MM.1S (cell line): ENCODE results near the gene WDR48.

Source experiments
- DNase-seq: peaks from one replicate; pipeline ENCODE4 v3.0.0-alpha.2; 2015
- H2AFZ ChIP-seq: fragments of 300-600 bp; sonication (generic); 2 replicates; pipeline ENCODE4 v1.6.0; 2016; ENCODE audit warnings: antibody characterized with exemption, low read length
- H3F3A ChIP-seq: fragments of 300-600 bp; sonication (generic); 2 replicates; pipeline ENCODE4 v1.6.1; 2016; ENCODE audit warnings: mild to moderate bottlenecking, antibody characterized with exemption, low read length, moderate library complexity, mixed read lengths; ENCODE audit not compliant: insufficient read depth
- H3K27ac ChIP-seq: fragments of 300-600 bp; sonication (generic); 2 replicates; pipeline ENCODE4 v1.5.1; 2016; ENCODE audit warnings: mild to moderate bottlenecking, low read length
- H3K27me3 ChIP-seq: fragments of 300-600 bp; sonication (generic); replicated peaks from 2 replicates; pipeline ENCODE4 v1.6.0; 2016; ENCODE audit warnings: low read length; ENCODE audit not compliant: insufficient read depth
- H3K36me3 ChIP-seq: fragments of 300-600 bp; sonication (generic); replicated peaks from 2 replicates; pipeline ENCODE4 v1.6.1; 2016; ENCODE audit warnings: mild to moderate bottlenecking, low read length, mixed read lengths; ENCODE audit not compliant: insufficient read depth
- H3K4me1 ChIP-seq: fragments of 300-600 bp; sonication (generic); 2 replicates; pipeline ENCODE4 v1.6.1; 2016; ENCODE audit warnings: low read length, mixed read lengths
- H3K4me2 ChIP-seq: fragments of 300-600 bp; sonication (generic); 2 replicates; pipeline ENCODE4 v1.6.0; 2016; ENCODE audit warnings: low read depth, low read length
- H3K4me3 ChIP-seq: fragments of 300-600 bp; sonication (generic); 2 replicates; pipeline ENCODE4 v1.5.1; 2016; ENCODE audit warnings: low read length, mixed read lengths
- H3K79me2 ChIP-seq: fragments of 300-600 bp; sonication (generic); 2 replicates; pipeline ENCODE4 v1.6.1; 2016; ENCODE audit warnings: mixed run types, low read length, mixed read lengths
- H3K9ac ChIP-seq: fragments of 300-600 bp; sonication (generic); 2 replicates; pipeline ENCODE4 v1.6.1; 2016; ENCODE audit warnings: low read length, mixed read lengths
- H3K9me2 ChIP-seq: fragments of 300-600 bp; sonication (generic); replicated peaks from 2 replicates; pipeline ENCODE4 v1.6.1; 2016; ENCODE audit warnings: mild to moderate bottlenecking, low read length, mixed read lengths; ENCODE audit not compliant: insufficient read depth
- H3K9me3 ChIP-seq: fragments of 300-600 bp; sonication (generic); replicated peaks from 2 replicates; pipeline ENCODE4 v1.6.1; 2016; ENCODE audit warnings: mild to moderate bottlenecking, low read length, mixed read lengths; ENCODE audit not compliant: insufficient read depth
- H4K20me1 ChIP-seq: fragments of 300-600 bp; sonication (generic); 2 replicates; pipeline ENCODE4 v1.6.1; 2016; ENCODE audit warnings: mild to moderate bottlenecking, low read length, moderate library complexity, mixed read lengths; ENCODE audit not compliant: insufficient read depth
- CTCF ChIP-seq: fragments of 300-600 bp; sonication (generic); IDR thresholded peaks from 2 replicates; pipeline ENCODE4 v1.5.1; 2016; ENCODE audit warnings: antibody characterized with exemption, low read length, mixed read lengths
- EZH2 ChIP-seq: fragments of 300-600 bp; sonication (generic); optimal IDR thresholded peaks from 2 replicates; pipeline ENCODE3; 2017; ENCODE audit warnings: low read depth, mild to moderate bottlenecking, antibody characterized with exemption, low read length, mixed read lengths
- EZH2phosphoT487 ChIP-seq: fragments of 300-600 bp; sonication (generic); IDR thresholded peaks from 2 replicates; pipeline ENCODE4 v1.6.1; 2018; ENCODE audit warnings: antibody characterized with exemption, low read length

Gene WDR48

GRCh38 chr3:39136533-39137434 lies 85.0 kb downstream of the WDR48 start:
- Histone ChIP-seq H3K4me2 (no peak overlapping the region), H3K4me1 (no peaks in the 10 kb centered on the region), H3F3A (no peaks in the 10 kb centered on the region), H3K9ac (no peak overlapping the region), H3K79me2 (no peaks in the 10 kb centered on the region), H4K20me1 (no peaks in the 10 kb centered on the region), H3K9me3 (no peaks in the 10 kb centered on the region), H3K36me3 (no peaks in the 10 kb centered on the region), H3K9me2 (no peaks in the 10 kb centered on the region), H3K27ac (no peak overlapping the region), H3K4me3 (no peak overlapping the region), H3K27me3 (no peaks in the 10 kb centered on the region), H2AFZ (no peak overlapping the region)
- no peak for DNase-seq
- no peak for TF ChIP-seq EZH2
- no peak for TF ChIP-seq EZH2phosphoT487
- TF ChIP-seq CTCF = no peak

GRCh38 chr3:39137435-39137936 lies 85.7 kb downstream of the WDR48 start:
- Histone ChIP-seq H3F3A (no peaks in the 10 kb centered on the region), H3K9me3 (no peaks in the 10 kb centered on the region), H3K9ac (no peak overlapping the region), H3K4me2 (no peak overlapping the region), H3K9me2 (no peaks in the 10 kb centered on the region), H3K79me2 (no peaks in the 10 kb centered on the region), H3K27me3 (no peaks in the 10 kb centered on the region), H3K4me1 (no peaks in the 10 kb centered on the region), H3K36me3 (0 out of 2 replicates have a peak, but pooled peaks cover under 1% of the 10 kb centered on the region), H2AFZ (no peak overlapping the region), H3K27ac (no peak overlapping the region), H3K4me3 (no peak overlapping the region), H4K20me1 (no peaks in the 10 kb centered on the region)
- no peak for DNase-seq
- no peak for TF ChIP-seq EZH2
- no peak for TF ChIP-seq CTCF
- TF ChIP-seq EZH2phosphoT487 = no peak

GRCh38 chr3:39137991-39138803 lies 86.4 kb downstream of the WDR48 start:
- no peaks in the 10 kb centered on the region for H3K4me1 ChIP-seq
- DNase-seq = no peak
- H3K9me3 ChIP-seq = no peaks in the 10 kb centered on the region
- H3K36me3 ChIP-seq = 0 out of 2 replicates have a peak, but pooled peaks cover 2% of the 10 kb centered on the region
- no peaks in the 10 kb centered on the region for H3K9me2 ChIP-seq
- no peak overlapping the region for H2AFZ ChIP-seq
- no peak overlapping the region for H3K4me3 ChIP-seq
- H3K27me3 ChIP-seq = no peaks in the 10 kb centered on the region
- H3K27ac ChIP-seq = no peak overlapping the region
- no peak overlapping the region for H3K9ac ChIP-seq
- H3K79me2 ChIP-seq = no peaks in the 10 kb centered on the region
- no peak overlapping the region for H3K4me2 ChIP-seq
- no peaks in the 10 kb centered on the region for H4K20me1 ChIP-seq
- TF ChIP-seq EZH2 (no peak), CTCF (no peak), EZH2phosphoT487 (no peak)
- no peaks in the 10 kb centered on the region for H3F3A ChIP-seq
